ENCODE results near the gene AGAP5.
"Not testable (repeated sequence)": the region's sequence is repeated elsewhere in the genome, so short reads cannot be mapped to it uniquely, and the experiment has no call there.

Gene AGAP5

DNA sequence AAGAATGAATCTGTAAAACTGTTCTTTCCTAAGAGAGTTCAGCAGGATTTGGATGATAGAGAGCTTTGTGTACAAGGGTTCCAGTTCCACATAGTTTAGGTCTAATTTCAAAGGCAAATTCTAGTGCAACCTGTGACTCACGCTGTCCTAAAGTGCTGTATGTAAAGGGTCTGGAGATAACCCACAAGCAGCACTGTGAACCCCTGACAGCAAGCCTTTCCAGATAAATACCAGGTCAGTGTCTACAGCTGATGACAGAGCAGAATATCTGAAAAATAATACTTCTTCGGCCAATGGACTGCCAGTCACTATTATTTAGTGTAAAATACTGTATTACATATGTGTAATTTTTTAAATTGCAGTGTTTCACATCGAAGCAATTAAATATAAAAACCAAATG, 16.0 kb upstream of the AGAP5 start:
- H3K27me3 ChIP-seq (replicated peaks; ENCODE audit: insufficient read depth, low read length); H3K9ac ChIP-seq (ENCODE audit: low read length); H2AFZ ChIP-seq (ENCODE audit: low read length); H3K4me2 ChIP-seq (ENCODE audit: low read depth, low read length); H3K79me2 ChIP-seq (ENCODE audit: low read length); H3K36me3 ChIP-seq (replicated peaks; ENCODE audit: insufficient read depth, low read length); DNase-seq; H3K9me3 ChIP-seq (replicated peaks; ENCODE audit: insufficient read depth, low read length); H3K27ac ChIP-seq (ENCODE audit: low read length); H3K9me2 ChIP-seq (replicated peaks; ENCODE audit: insufficient read depth, low read length); H3F3A ChIP-seq (ENCODE audit: insufficient read depth, low read length); H4K20me1 ChIP-seq (ENCODE audit: insufficient read depth, low read length); H3K4me3 ChIP-seq (ENCODE audit: low read length): not testable (repeated sequence)
- H3K4me1 ChIP-seq (ENCODE audit: low read length): peaks cover 10% of the 10 kb centered on the region

DNA sequence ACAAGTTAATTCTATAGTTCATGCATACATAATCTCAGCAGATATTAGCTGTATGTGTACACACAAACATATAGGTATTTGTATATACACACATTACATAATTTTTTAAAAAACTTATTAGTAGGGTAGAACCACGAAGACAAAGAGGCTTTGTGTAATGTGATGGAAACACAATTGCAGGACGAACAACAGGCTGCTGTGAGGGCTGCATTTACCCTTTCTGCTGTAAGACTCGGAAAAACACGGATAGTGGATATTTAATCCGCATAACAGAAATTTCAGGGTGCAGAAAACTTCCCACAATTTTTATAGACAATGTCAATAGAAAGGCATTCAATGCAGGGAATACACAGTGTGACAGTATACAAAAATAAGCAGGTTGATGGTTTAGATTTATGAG, 13.8 kb upstream of the AGAP5 start:
- H3K4me2 ChIP-seq (ENCODE audit: low read depth, low read length); H3K9ac ChIP-seq (ENCODE audit: low read length); H3K27ac ChIP-seq (ENCODE audit: low read length); H3K79me2 ChIP-seq (ENCODE audit: low read length); DNase-seq; H3K36me3 ChIP-seq (replicated peaks; ENCODE audit: insufficient read depth, low read length); H3K27me3 ChIP-seq (replicated peaks; ENCODE audit: insufficient read depth, low read length); H3K9me3 ChIP-seq (replicated peaks; ENCODE audit: insufficient read depth, low read length); H3F3A ChIP-seq (ENCODE audit: insufficient read depth, low read length); H3K9me2 ChIP-seq (replicated peaks; ENCODE audit: insufficient read depth, low read length); H2AFZ ChIP-seq (ENCODE audit: low read length); H3K4me1 ChIP-seq (ENCODE audit: low read length); H3K4me3 ChIP-seq (ENCODE audit: low read length); H4K20me1 ChIP-seq (ENCODE audit: insufficient read depth, low read length): not testable (repeated sequence)

DNA sequence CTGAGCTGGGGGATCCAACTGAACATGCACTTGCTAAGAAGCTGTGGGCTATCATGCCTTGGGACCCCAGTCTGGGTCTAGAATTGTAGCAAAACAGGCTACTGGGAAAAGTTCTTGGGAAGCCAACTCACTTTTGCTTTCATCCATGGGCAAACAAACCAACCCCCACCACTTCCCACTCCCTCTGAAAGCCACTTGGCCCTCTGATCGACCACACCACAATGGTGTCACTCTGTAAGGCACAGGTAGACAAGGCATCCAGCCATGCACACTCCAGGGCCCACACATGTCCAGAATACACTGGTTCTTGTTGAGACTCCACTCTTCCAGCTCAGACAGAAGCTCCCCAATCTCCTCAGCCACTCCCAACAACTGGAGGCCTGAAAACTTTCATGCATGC, 10.2 kb upstream of the AGAP5 start:
- H3K4me3 ChIP-seq (ENCODE audit: low read length); H3K9me2 ChIP-seq (replicated peaks; ENCODE audit: insufficient read depth, low read length); H3K4me2 ChIP-seq (ENCODE audit: low read depth, low read length); H2AFZ ChIP-seq (ENCODE audit: low read length); H3K36me3 ChIP-seq (replicated peaks; ENCODE audit: insufficient read depth, low read length); DNase-seq; H3K27me3 ChIP-seq (replicated peaks; ENCODE audit: insufficient read depth, low read length); H3K9ac ChIP-seq (ENCODE audit: low read length); H3K4me1 ChIP-seq (ENCODE audit: low read length); H3K9me3 ChIP-seq (replicated peaks; ENCODE audit: insufficient read depth, low read length); H3K79me2 ChIP-seq (ENCODE audit: low read length); H3K27ac ChIP-seq (ENCODE audit: low read length); H3F3A ChIP-seq (ENCODE audit: insufficient read depth, low read length); H4K20me1 ChIP-seq (ENCODE audit: insufficient read depth, low read length): not testable (repeated sequence)

DNA sequence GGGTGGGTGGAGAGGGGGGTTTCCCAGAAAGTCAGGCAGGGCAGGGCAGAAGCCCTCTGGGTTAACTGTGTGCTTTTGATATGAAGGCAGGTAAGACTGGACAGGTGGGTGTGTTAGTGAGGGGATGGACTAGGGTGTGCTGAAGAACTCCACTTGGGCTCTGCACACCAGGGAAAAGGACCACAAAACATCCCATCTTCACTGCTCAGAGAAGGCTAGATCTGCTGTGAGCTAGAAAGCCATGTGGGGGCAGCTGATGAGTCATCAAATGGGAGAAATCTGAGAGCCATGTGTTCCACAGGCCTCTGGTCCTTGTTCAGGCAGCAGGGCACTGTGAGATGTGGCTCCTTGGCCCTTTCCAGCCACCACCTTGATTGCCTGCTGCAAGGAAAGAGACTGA, 9.7 kb upstream of the AGAP5 start:
- DNase-seq; H3K9me2 ChIP-seq (replicated peaks; ENCODE audit: insufficient read depth, low read length); H4K20me1 ChIP-seq (ENCODE audit: insufficient read depth, low read length); H3K9ac ChIP-seq (ENCODE audit: low read length); H3K79me2 ChIP-seq (ENCODE audit: low read length); H3K4me1 ChIP-seq (ENCODE audit: low read length); H3K4me3 ChIP-seq (ENCODE audit: low read length); H3K36me3 ChIP-seq (replicated peaks; ENCODE audit: insufficient read depth, low read length); H2AFZ ChIP-seq (ENCODE audit: low read length); H3K27ac ChIP-seq (ENCODE audit: low read length); H3K27me3 ChIP-seq (replicated peaks; ENCODE audit: insufficient read depth, low read length); H3K4me2 ChIP-seq (ENCODE audit: low read depth, low read length); H3K9me3 ChIP-seq (replicated peaks; ENCODE audit: insufficient read depth, low read length); H3F3A ChIP-seq (ENCODE audit: insufficient read depth, low read length): not testable (repeated sequence)

DNA sequence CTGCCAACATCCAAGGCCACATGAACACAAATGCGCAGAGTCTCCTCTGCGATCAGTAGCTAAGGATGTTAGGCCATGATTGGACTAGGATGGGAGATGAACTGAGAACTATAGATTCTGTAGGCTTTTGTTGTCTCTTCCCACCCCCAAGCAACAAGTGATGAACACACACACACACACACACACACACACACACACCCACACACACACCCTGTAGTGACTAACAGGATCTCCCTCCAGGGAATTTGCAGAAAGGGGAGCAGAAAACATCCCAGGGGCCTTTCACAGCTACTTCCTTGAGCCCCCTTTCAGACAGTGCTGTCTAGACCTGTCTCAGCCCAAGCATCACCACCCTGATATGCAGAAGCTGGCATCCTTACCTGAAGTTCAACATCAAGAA, 8.6 kb upstream of the AGAP5 start:
- not testable (repeated sequence) for H3K36me3 ChIP-seq (replicated peaks; ENCODE audit: insufficient read depth, low read length); H3K4me3 ChIP-seq (ENCODE audit: low read length); H3K79me2 ChIP-seq (ENCODE audit: low read length); H3K27me3 ChIP-seq (replicated peaks; ENCODE audit: insufficient read depth, low read length); H2AFZ ChIP-seq (ENCODE audit: low read length); H3K4me2 ChIP-seq (ENCODE audit: low read depth, low read length); DNase-seq; H3K4me1 ChIP-seq (ENCODE audit: low read length); H3K9me3 ChIP-seq (replicated peaks; ENCODE audit: insufficient read depth, low read length); H3K27ac ChIP-seq (ENCODE audit: low read length); H3K9me2 ChIP-seq (replicated peaks; ENCODE audit: insufficient read depth, low read length); H3K9ac ChIP-seq (ENCODE audit: low read length); H4K20me1 ChIP-seq (ENCODE audit: insufficient read depth, low read length); H3F3A ChIP-seq (ENCODE audit: insufficient read depth, low read length)

DNA sequence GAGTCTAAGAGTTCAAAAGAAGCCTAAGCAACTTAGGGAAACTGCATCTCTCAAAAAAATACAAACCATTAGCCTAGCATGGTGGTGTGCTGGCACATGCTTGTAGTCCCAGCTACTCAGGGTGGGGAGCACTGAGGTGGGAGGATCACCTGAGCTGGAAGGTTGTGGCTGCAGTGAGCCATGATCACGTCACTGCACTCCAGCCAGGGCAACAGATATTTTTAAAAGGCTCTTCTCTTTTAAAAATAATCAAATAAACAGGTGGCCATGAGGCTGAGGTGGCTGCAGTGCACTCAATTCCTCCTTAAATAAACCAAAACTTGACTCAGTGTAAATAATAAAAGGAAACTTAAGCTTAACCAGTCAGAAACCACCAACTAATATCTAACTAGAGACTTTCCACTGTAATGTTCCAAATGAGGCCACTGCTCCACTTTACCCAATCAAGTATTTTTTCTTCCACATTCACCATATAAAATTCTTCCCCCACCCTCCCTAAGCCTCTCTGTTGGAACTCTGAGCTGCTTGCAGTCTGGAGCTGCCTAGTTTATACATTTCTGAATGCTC, 7.7 kb upstream of the AGAP5 start:
- not testable (repeated sequence) for H3K9me3 ChIP-seq (replicated peaks; ENCODE audit: insufficient read depth, low read length); H3K79me2 ChIP-seq (ENCODE audit: low read length); H3K4me3 ChIP-seq (ENCODE audit: low read length); H4K20me1 ChIP-seq (ENCODE audit: insufficient read depth, low read length); H3K9ac ChIP-seq (ENCODE audit: low read length); H3K4me2 ChIP-seq (ENCODE audit: low read depth, low read length); H3K9me2 ChIP-seq (replicated peaks; ENCODE audit: insufficient read depth, low read length); DNase-seq; H3K27ac ChIP-seq (ENCODE audit: low read length); H3K36me3 ChIP-seq (replicated peaks; ENCODE audit: insufficient read depth, low read length); H3F3A ChIP-seq (ENCODE audit: insufficient read depth, low read length); H3K27me3 ChIP-seq (replicated peaks; ENCODE audit: insufficient read depth, low read length); H3K4me1 ChIP-seq (ENCODE audit: low read length); H2AFZ ChIP-seq (ENCODE audit: low read length)

DNA sequence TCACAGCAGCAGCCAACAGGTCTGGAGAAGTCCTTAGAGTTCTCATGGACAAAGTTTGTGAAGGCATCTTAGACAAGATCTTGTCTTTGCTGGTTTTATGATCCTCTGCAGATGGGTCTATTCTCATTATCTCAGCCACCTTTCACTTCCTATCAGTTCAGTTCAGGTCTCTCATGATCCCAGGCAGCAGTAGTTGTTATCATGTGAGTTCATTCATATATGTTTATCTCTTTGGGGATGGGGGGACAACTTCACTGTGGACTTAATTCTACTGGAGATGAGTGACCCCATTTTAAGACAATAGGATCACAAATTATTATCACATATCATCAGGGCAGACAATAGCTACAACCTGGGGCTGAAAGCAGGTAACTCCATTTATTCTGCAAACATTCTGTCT, 6.0 kb upstream of the AGAP5 start:
- H2AFZ ChIP-seq (ENCODE audit: low read length): not testable (repeated sequence)

DNA sequence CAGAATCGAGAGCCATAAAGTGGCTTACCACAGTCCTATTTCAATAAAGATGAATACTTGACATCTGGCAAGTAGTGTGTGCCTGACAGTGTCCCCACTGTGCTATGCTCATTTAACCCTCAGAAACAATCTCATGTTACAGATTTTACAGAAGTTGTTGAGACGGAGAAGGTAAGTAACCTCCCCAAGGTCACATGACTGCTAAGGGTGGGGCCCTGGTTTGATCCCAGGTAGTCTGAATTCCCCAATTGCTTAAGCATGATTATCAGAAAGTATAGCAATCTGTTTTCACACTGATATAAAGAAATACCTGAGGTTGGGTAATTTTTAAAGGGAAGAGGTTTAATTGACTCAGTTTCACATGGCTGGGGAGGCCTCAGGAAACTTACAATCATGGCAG, 910 bp upstream of the AGAP5 start:
- H3K36me3 ChIP-seq (replicated peaks; ENCODE audit: insufficient read depth, low read length); H3K27me3 ChIP-seq (replicated peaks; ENCODE audit: insufficient read depth, low read length); H4K20me1 ChIP-seq (ENCODE audit: insufficient read depth, low read length); H2AFZ ChIP-seq (ENCODE audit: low read length); H3F3A ChIP-seq (ENCODE audit: insufficient read depth, low read length); H3K4me1 ChIP-seq (ENCODE audit: low read length); H3K79me2 ChIP-seq (ENCODE audit: low read length); H3K9me3 ChIP-seq (replicated peaks; ENCODE audit: insufficient read depth, low read length); H3K9me2 ChIP-seq (replicated peaks; ENCODE audit: insufficient read depth, low read length); H3K27ac ChIP-seq (ENCODE audit: low read length); DNase-seq; H3K9ac ChIP-seq (ENCODE audit: low read length); H3K4me3 ChIP-seq (ENCODE audit: low read length); H3K4me2 ChIP-seq (ENCODE audit: low read depth, low read length): not testable (repeated sequence)

More for the DNA sequence above, 6.0 kb upstream of the AGAP5 start:
- H3K9ac ChIP-seq (ENCODE audit: low read length); H3K27me3 ChIP-seq (replicated peaks; ENCODE audit: insufficient read depth, low read length); H3K27ac ChIP-seq (ENCODE audit: low read length); H3F3A ChIP-seq (ENCODE audit: insufficient read depth, low read length); H3K79me2 ChIP-seq (ENCODE audit: low read length); H3K4me3 ChIP-seq (ENCODE audit: low read length); H3K9me2 ChIP-seq (replicated peaks; ENCODE audit: insufficient read depth, low read length); H4K20me1 ChIP-seq (ENCODE audit: insufficient read depth, low read length); DNase-seq; H3K36me3 ChIP-seq (replicated peaks; ENCODE audit: insufficient read depth, low read length); H3K4me2 ChIP-seq (ENCODE audit: low read depth, low read length); H3K9me3 ChIP-seq (replicated peaks; ENCODE audit: insufficient read depth, low read length); H3K4me1 ChIP-seq (ENCODE audit: low read length): not testable (repeated sequence)

Measured in MM.1S (cell line).